Inferior parietal cortex (tissue), 1 donor: ENCODE data around the gene TCF12.

Experiments used
- DNase-seq: peaks from one replicate; pipeline ENCODE4 v3.0.0-alpha.2; 2016; ENCODE audit errors: extremely low spot score

The TCF12 gene

GRCh38 chr15:57337868-57338411 lies 419.5 kb downstream of the TCF12 start:
- DNase-seq, result no peak

- DNase-seq, result no peak
Measured at GRCh38 chr15:57339321-57339720, 420.9 kb downstream of the TCF12 start.
